SU-DHL-6 (cell line): ENCODE measurements around the gene ROBO2.
A peak's percentile ranks its signal among the peaks of the same experiment; 100 is the strongest.

Experiments
- H2AFZ ChIP-seq: fragments of 200-600 bp; sonication (generic); 2 replicates; pipeline ENCODE4 v1.6.1; 2014; ENCODE audit warnings: low read depth, mild to moderate bottlenecking, moderate library complexity, mixed read lengths, antibody characterized with exemption, low read length; ENCODE audit not compliant: severe bottlenecking
- H3F3A ChIP-seq: fragments of 200-600 bp; shearing (Covaris generic); 2 replicates; pipeline ENCODE4 v1.6.0; 2016; ENCODE audit warnings: antibody characterized with exemption, mild to moderate bottlenecking; ENCODE audit not compliant: insufficient read depth
- H3K27ac ChIP-seq: fragments of 200-600 bp; sonication (generic); 2 replicates; pipeline ENCODE4 v1.5.1; 2016; ENCODE audit warnings: low read depth, mild to moderate bottlenecking, low read length, moderate library complexity, mixed read lengths
- H3K27me3 ChIP-seq: fragments of 200-600 bp; sonication (generic), shearing (Covaris generic); 2 replicates; pipeline ENCODE4 v1.6.0; 2014; ENCODE audit warnings: mild to moderate bottlenecking, low read length
- H3K36me3 ChIP-seq: fragments of 200-600 bp; sonication (generic); 2 replicates; pipeline ENCODE4 v1.6.1; 2014; ENCODE audit warnings: mild to moderate bottlenecking, low read length, mixed read lengths
- H3K4me2 ChIP-seq: fragments of 300-600, 200-600 bp; shearing (Covaris generic), sonication (generic); 2 replicates; pipeline ENCODE4 v1.6.0; 2014; ENCODE audit warnings: low read length, low read depth, mild to moderate bottlenecking; ENCODE audit not compliant: poor library complexity, severe bottlenecking
- H3K4me3 ChIP-seq: fragments of 200-600 bp; sonication (generic); 2 replicates; pipeline ENCODE4 v1.5.1; 2014; ENCODE audit warnings: antibody characterized with exemption, low read length, mild to moderate bottlenecking, mixed read lengths; ENCODE audit not compliant: insufficient read depth, poor library complexity, severe bottlenecking
- H3K79me2 ChIP-seq: fragments of 200-600 bp; sonication (generic); 2 replicates; pipeline ENCODE4 v1.6.1; 2014; ENCODE audit warnings: mild to moderate bottlenecking, low read length, moderate library complexity; ENCODE audit not compliant: insufficient read depth
- H3K9ac ChIP-seq: fragments of 200-600 bp; sonication (generic); 2 replicates; pipeline ENCODE4 v1.7.0; 2014; ENCODE audit warnings: mild to moderate bottlenecking, low read length
- H3K9me2 ChIP-seq: fragments of 200-600 bp; sonication (generic); replicated peaks from 2 replicates; pipeline ENCODE4 v1.6.1; 2014; ENCODE audit warnings: low read length; ENCODE audit not compliant: insufficient read depth
- H3K9me3 ChIP-seq: fragments of 200-600 bp; sonication (generic); 2 replicates; pipeline ENCODE4 v1.6.1; 2014; ENCODE audit warnings: low read length, mixed read lengths; ENCODE audit not compliant: insufficient read depth
- H4K20me1 ChIP-seq: fragments of 200-600 bp; sonication (generic); 2 replicates; pipeline ENCODE4 v1.6.1; 2014; ENCODE audit warnings: low read depth, mild to moderate bottlenecking, antibody characterized with exemption, low read length, moderate library complexity, mixed read lengths
- EZH2phosphoT487 ChIP-seq: fragments of 200-600 bp; sonication (generic), shearing (Covaris generic); conservative IDR thresholded peaks from 2 replicates; pipeline ENCODE4 v1.6.1; 2018; ENCODE audit warnings: mild to moderate bottlenecking, antibody characterized with exemption, low read length, moderate library complexity, mixed read lengths
- TF ChIP-seq, protein P1 (sequence below): fragments of 200-600 bp; sonication (generic); IDR thresholded peaks from one replicate; pipeline ENCODE4 v1.5.1; 2017; ENCODE audit warnings: antibody characterized with exemption, mild to moderate bottlenecking, low read length, moderate library complexity; ENCODE audit not compliant: insufficient read depth, poor library complexity, severe bottlenecking

The ROBO2 gene

GRCh38 chr3:77171026-77171425, 131.1 kb downstream of the ROBO2 start:
- no peak for TF ChIP-seq EZH2phosphoT487
- TF ChIP-seq, protein P1, sequence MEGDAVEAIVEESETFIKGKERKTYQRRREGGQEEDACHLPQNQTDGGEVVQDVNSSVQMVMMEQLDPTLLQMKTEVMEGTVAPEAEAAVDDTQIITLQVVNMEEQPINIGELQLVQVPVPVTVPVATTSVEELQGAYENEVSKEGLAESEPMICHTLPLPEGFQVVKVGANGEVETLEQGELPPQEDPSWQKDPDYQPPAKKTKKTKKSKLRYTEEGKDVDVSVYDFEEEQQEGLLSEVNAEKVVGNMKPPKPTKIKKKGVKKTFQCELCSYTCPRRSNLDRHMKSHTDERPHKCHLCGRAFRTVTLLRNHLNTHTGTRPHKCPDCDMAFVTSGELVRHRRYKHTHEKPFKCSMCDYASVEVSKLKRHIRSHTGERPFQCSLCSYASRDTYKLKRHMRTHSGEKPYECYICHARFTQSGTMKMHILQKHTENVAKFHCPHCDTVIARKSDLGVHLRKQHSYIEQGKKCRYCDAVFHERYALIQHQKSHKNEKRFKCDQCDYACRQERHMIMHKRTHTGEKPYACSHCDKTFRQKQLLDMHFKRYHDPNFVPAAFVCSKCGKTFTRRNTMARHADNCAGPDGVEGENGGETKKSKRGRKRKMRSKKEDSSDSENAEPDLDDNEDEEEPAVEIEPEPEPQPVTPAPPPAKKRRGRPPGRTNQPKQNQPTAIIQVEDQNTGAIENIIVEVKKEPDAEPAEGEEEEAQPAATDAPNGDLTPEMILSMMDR = no peak
- H3K36me3 ChIP-seq = no peaks in the 10 kb centered on the region
- H3K9me3 ChIP-seq = no peaks in the 10 kb centered on the region
- H2AFZ ChIP-seq = no peak overlapping the region
- no peak overlapping the region for H3K4me3 ChIP-seq
- no peaks in the 10 kb centered on the region for H3K27me3 ChIP-seq
- no peak overlapping the region for H3K4me2 ChIP-seq
- no peak overlapping the region for H3K9ac ChIP-seq
- H3K79me2 ChIP-seq = no peaks in the 10 kb centered on the region
- H4K20me1 ChIP-seq = no peaks in the 10 kb centered on the region
- no peaks in the 10 kb centered on the region for H3F3A ChIP-seq
- H3K27ac ChIP-seq = no peak overlapping the region
- H3K9me2 ChIP-seq = no peaks in the 10 kb centered on the region

GRCh38 chr3:77179762-77180161, 139.9 kb downstream of the ROBO2 start:
- no peaks in the 10 kb centered on the region for H3F3A ChIP-seq
- H3K27ac ChIP-seq = no peak overlapping the region
- no peaks in the 10 kb centered on the region for H3K36me3 ChIP-seq
- no peaks in the 10 kb centered on the region for H3K9me2 ChIP-seq
- H3K9ac ChIP-seq = no peak overlapping the region
- no peaks in the 10 kb centered on the region for H3K9me3 ChIP-seq
- peak overlapping the region; percentile 22 for H3K4me2 ChIP-seq
- peak overlapping the region; percentile 56 for H2AFZ ChIP-seq
- H3K79me2 ChIP-seq = no peaks in the 10 kb centered on the region
- H4K20me1 ChIP-seq = no peaks in the 10 kb centered on the region
- TF ChIP-seq, protein P1 = no peak
- TF ChIP-seq EZH2phosphoT487 = no peak
- H3K27me3 ChIP-seq = no peaks in the 10 kb centered on the region
- H3K4me3 ChIP-seq = no peak overlapping the region

GRCh38 chr3:77182341-77182740, 142.4 kb downstream of the ROBO2 start:
- H3K4me3 ChIP-seq = no peak overlapping the region
- H3K9me2 ChIP-seq = no peaks in the 10 kb centered on the region
- TF ChIP-seq, protein P1 = no peak
- TF ChIP-seq EZH2phosphoT487 = no peak
- H4K20me1 ChIP-seq = no peaks in the 10 kb centered on the region
- no peak overlapping the region for H2AFZ ChIP-seq
- H3K79me2 ChIP-seq = no peaks in the 10 kb centered on the region
- no peak overlapping the region for H3K9ac ChIP-seq
- H3K36me3 ChIP-seq = no peaks in the 10 kb centered on the region
- no peaks in the 10 kb centered on the region for H3F3A ChIP-seq
- no peak overlapping the region for H3K4me2 ChIP-seq
- no peak overlapping the region for H3K27ac ChIP-seq
- no peaks in the 10 kb centered on the region for H3K9me3 ChIP-seq
- no peaks in the 10 kb centered on the region for H3K27me3 ChIP-seq
